CD4-positive, alpha-beta T cell treated with Interleukin-21 for 1 hour (primary cell): ENCODE results near the gene VCAM1.
"Not testable (repeated sequence)": the region's sequence is repeated elsewhere in the genome, so short reads cannot be mapped to it uniquely, and the experiment has no call there.

Source experiments
- DNase-seq: peaks from one replicate; pipeline ENCODE4 v3.0.0-alpha.2; 2020

Gene VCAM1

GRCh38 chr1:100781728-100782127 lies 62.2 kb downstream of the VCAM1 start:
- DNase-seq, result not testable (repeated sequence)

DNA sequence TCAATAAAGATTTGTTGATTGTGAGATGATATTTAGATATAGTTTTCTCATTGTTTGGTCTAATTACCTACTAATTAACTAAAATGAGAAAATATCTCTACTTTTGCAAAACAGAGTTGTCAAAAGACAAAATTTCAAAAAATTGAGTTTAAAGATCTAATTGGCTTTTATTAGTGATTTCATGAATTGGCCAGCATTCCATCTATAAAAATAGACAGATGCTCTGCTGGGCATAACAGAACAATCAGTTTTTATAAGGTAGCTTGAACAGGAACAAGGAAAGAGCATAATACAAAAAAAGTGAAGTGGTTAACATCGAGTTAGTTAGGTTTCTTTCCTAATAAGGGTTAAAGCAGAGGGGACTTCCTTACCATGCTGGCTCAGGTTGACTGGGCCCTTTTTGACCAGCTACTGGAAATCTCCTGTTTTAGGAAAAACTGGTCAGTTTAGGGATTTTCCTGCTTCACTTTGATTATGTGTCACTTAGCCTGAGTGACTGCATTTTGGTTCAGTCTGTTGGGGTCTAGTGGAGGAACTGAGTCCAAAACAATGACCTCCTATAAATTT lies 63.0 kb downstream of the VCAM1 start:
- DNase-seq, result no peak

- no peak for DNase-seq
These were observed 66.0 kb downstream of the VCAM1 start for GRCh38 chr1:100785470-100786052.

- DNase-seq, result no peak
These were observed 67.3 kb downstream of the VCAM1 start for GRCh38 chr1:100786870-100787269.
